ENCODE results near the gene ARIH2.

The ARIH2 gene

GRCh38 chr3:48979451-48979850 is 60.8 kb downstream of the ARIH2 start:
- TF ChIP-seq, protein P1, sequence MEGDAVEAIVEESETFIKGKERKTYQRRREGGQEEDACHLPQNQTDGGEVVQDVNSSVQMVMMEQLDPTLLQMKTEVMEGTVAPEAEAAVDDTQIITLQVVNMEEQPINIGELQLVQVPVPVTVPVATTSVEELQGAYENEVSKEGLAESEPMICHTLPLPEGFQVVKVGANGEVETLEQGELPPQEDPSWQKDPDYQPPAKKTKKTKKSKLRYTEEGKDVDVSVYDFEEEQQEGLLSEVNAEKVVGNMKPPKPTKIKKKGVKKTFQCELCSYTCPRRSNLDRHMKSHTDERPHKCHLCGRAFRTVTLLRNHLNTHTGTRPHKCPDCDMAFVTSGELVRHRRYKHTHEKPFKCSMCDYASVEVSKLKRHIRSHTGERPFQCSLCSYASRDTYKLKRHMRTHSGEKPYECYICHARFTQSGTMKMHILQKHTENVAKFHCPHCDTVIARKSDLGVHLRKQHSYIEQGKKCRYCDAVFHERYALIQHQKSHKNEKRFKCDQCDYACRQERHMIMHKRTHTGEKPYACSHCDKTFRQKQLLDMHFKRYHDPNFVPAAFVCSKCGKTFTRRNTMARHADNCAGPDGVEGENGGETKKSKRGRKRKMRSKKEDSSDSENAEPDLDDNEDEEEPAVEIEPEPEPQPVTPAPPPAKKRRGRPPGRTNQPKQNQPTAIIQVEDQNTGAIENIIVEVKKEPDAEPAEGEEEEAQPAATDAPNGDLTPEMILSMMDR (IDR thresholded peaks at IDR 0.05; ENCODE audit: low read depth, low read length): no peak
- no peak for DNase-seq (ENCODE audit: extremely low read depth, low read depth)

GRCh38 chr3:48980295-48980694 is 61.7 kb downstream of the ARIH2 start:
- DNase-seq (ENCODE audit: extremely low read depth, low read depth): no peak
- TF ChIP-seq, protein P1 (IDR thresholded peaks at IDR 0.05; ENCODE audit: low read depth, low read length): no peak

- no peak for DNase-seq (ENCODE audit: extremely low read depth, low read depth)
- TF ChIP-seq, protein P1 (IDR thresholded peaks at IDR 0.05; ENCODE audit: low read depth, low read length): no peak
Observed at GRCh38 chr3:48982016-48982415, 63.4 kb downstream of the ARIH2 start.

- TF ChIP-seq, protein P1 (IDR thresholded peaks at IDR 0.05; ENCODE audit: low read depth, low read length): no peak
Observed at GRCh38 chr3:48982686-48983085, 64.0 kb downstream of the ARIH2 start.

DNA sequence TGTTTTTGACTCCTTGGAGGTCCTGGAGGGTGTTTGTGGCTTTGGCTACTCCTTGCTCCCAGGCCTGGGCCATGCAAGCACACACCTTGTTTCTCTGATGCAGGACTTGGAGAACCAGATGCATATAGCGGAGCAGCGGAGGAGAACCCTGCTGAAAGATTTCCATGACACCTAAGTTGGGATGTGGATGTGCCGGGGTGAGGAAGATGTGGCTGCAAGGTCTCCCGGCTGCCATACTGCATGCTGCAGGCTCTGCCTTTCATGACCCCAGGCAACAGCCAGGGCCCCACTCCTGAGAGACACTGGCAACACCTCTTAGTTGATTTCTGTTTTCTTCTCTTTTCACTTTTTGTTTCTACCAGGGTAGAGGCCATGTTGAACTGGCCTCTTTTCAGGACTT is 64.5 kb downstream of the ARIH2 start:
- TF ChIP-seq, protein P1 (IDR thresholded peaks at IDR 0.05; ENCODE audit: low read depth, low read length): no peak
- DNase-seq (ENCODE audit: extremely low read depth, low read depth): no peak

More at GRCh38 chr3:48982686-48983085, 64.0 kb downstream of the ARIH2 start:
- no peak for DNase-seq (ENCODE audit: extremely low read depth, low read depth)

DNA sequence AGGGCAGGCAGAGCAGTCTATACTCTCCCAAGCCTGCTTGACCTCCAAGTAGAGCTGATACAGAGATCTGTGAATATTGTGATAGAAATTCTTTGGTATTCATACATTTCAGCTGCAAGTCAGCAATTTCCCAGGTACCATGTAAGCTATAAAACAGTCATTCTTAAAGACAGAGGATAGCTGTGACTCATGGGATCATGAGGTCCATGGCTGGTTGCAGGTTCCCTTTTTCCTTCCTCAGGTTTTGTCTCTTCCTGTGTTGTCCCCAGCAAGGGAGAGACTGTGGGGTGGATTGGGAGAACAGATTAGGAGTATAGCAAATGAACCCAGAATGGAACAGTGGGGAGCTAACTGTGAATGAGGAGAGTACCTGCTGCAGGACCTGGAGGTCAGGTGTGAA is 66.0 kb downstream of the ARIH2 start:
- DNase-seq (ENCODE audit: extremely low read depth, low read depth): no peak
- TF ChIP-seq, protein P1 (IDR thresholded peaks at IDR 0.05; ENCODE audit: low read depth, low read length): no peak

DNA sequence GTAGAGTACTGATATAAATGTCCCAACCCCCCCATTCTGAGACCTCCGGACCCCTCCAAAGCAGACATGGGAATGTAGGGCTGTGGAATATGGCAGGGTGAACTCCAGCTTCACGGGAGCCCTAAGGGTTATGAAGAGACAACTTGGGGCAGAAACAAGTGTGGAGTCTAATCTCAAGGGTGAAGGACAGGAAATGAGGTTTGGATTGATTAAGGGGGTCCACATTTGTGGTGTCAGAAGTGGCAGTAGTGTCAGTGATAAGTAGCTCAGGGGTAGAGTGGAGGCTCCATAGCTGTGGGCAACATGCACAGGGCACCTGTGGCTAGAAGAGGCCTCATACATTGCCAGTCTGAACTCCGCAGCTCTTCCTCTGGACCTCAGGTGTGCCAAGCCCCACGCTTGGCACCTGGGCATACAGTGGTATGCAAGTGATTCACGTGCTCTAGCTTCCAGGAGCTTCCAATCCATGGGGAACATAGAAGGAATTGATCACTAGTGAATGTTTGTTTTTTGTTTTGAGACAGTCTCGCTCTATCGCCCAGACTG is 67.3 kb downstream of the ARIH2 start:
- DNase-seq (ENCODE audit: extremely low read depth, low read depth): no peak
- TF ChIP-seq, protein P1 (IDR thresholded peaks at IDR 0.05; ENCODE audit: low read depth, low read length): no peak
